ENCODE data around the gene CHP1.

- no peak for TF ChIP-seq YY1 (IDR thresholded peaks at IDR 0.05; ENCODE audit: extremely low read depth, insufficient replicate concordance, low read depth, low read length)
- no peak for TF ChIP-seq POLR2A (IDR thresholded peaks at IDR 0.05; ENCODE audit: borderline replicate concordance, extremely low read depth, insufficient read depth, insufficient read length)
- TF ChIP-seq CTCF (IDR thresholded peaks at IDR 0.05 in 2 of 3, conservative IDR thresholded peaks at IDR 0.05 in 1 of 3; ENCODE audit: borderline replicate concordance in 1 of 3, insufficient read depth in 1 of 3, low read depth in 2 of 3, low read length in 2 of 3), result no peak
- TF ChIP-seq POLR2AphosphoS5 (IDR thresholded peaks at IDR 0.05; ENCODE audit: low read depth, low read length), result no peak
These were observed 57.4 kb downstream of the CHP1 start for GRCh38 chr15:41288464-41288863.

Data from HCT116 (cell line).